Natural killer cell treated with Interleukin-12 subunit alpha and Interleukin-12 subunit beta and Interleukin-15 and Interleukin-18, amount 100 ng/mL, for 72 hours (primary cell): ENCODE results near the gene B9D1. TPM values are rescaled to one million over a fixed set of nuclear protein-coding genes. Genes with fewer than 3 reads are reported as not detected.

Source experiments
- ATAC-seq, 2 donors: fragments of 150-1000 bp; cut with Tn5 transposase in 1 of 2; sonication (Bioruptor Pico), chemical (Tn5 transposase) in 1 of 2; 2 replicates each; pipeline ENCODE4 v1.10.0; 2021
- DNase-seq: peaks from one replicate; pipeline ENCODE4 v3.0.0; 2022; ENCODE audit warnings: low spot score
- H3K27ac Mint-ChIP-seq, 2 donors: 1 replicate in 1 of 2; 2 replicates in 1 of 2; pipeline ENCODE4 v1.8.0; 2022; ENCODE audit warnings: mixed read lengths in 2 of 2, mild to moderate bottlenecking in 1 of 2, moderate library complexity in 1 of 2
- H3K27me3 Mint-ChIP-seq, 2 donors: 1 replicate in 1 of 2; 2 replicates in 1 of 2; pipeline ENCODE4 v1.8.0; 2022; ENCODE audit warnings: mixed read lengths in 2 of 2
- H3K36me3 Mint-ChIP-seq: one replicate; pipeline ENCODE4 v1.8.0; 2022; ENCODE audit warnings: mixed read lengths
- H3K4me1 Mint-ChIP-seq, 2 donors: 1 replicate in 1 of 2; 2 replicates in 1 of 2; pipeline ENCODE4 v1.8.0; 2022; ENCODE audit warnings: low read depth in 2 of 2, mixed read lengths in 2 of 2, mild to moderate bottlenecking in 1 of 2
- H3K4me3 Mint-ChIP-seq: one replicate; pipeline ENCODE4 v1.8.0; 2022; ENCODE audit warnings: mixed read lengths
- H3K9me3 Mint-ChIP-seq: 2 replicates; pipeline ENCODE4 v1.8.0; 2022; ENCODE audit warnings: mixed read lengths
- total RNA-seq, 2 donors: library from RNA; stranded (reverse); gene quantifications; one replicate each; pipeline ENCODE4 v1.2.3, GENCODE V29; 2022

B9D1 gene
- 1 to 10 TPM; 2.2 to 4.9 TPM for total RNA-seq

GRCh38 chr17:19362277-19363113, at the start of gene B9D1:
B9D1 (minus strand) TSS chr17:19362723; CDS start chr17:19362569, 154 bp downstream.
- Mint-ChIP-seq H3K4me1 (peaks cover 13 to 17% of the 10 kb centered on the region in 2 donors), H3K9me3 (no peaks in the 10 kb centered on the region), H3K27me3 (peaks cover 0 to 6% of the 10 kb centered on the region in 2 donors), H3K36me3 (no peaks in the 10 kb centered on the region), H3K27ac (peak within 1 kb of the TSS; percentile 26 to 55), H3K4me3 (peak within 1 kb of the TSS; percentile 82)
- ATAC-seq (peak; percentile 94 to 96), DNase-seq (peak; percentile 90)

GRCh38 chr17:19411631-19412030, 49.1 kb upstream of the B9D1 start:
- Mint-ChIP-seq H3K4me3 (no peak overlapping the region), H3K4me1 (peaks cover 0 to 4% of the 10 kb centered on the region in 2 donors), H3K27ac (no peak overlapping the region), H3K36me3 (no peaks in the 10 kb centered on the region), H3K9me3 (no peaks in the 10 kb centered on the region), H3K27me3 (no peaks in the 10 kb centered on the region)
- ATAC-seq (no peak), DNase-seq (no peak)

GRCh38 chr17:19410875-19411620, 48.5 kb upstream of the B9D1 start, which contains the start of gene RNF112:
RNF112 (plus strand) TSS chr17:19411232; CDS start chr17:19411409, 177 bp downstream.
- no peak for DNase-seq
- peaks cover 0 to 4% of the 10 kb centered on the region in 2 donors for H3K4me1 Mint-ChIP-seq
- H3K4me3 Mint-ChIP-seq, result no peak within 1 kb of the TSS
- no peaks in the 10 kb centered on the region for H3K9me3 Mint-ChIP-seq
- ATAC-seq, result no peak
- H3K27ac Mint-ChIP-seq, result no peak within 1 kb of the TSS
- H3K27me3 Mint-ChIP-seq, result no peaks in the 10 kb centered on the region
- H3K36me3 Mint-ChIP-seq, result no peaks in the 10 kb centered on the region

GRCh38 chr17:19410091-19410490, 47.6 kb upstream of the B9D1 start:
- peaks cover 0 to 4% of the 10 kb centered on the region in 2 donors for H3K4me1 Mint-ChIP-seq
- H3K4me3 Mint-ChIP-seq, result no peak overlapping the region
- no peaks in the 10 kb centered on the region for H3K27me3 Mint-ChIP-seq
- DNase-seq (no peak), ATAC-seq (no peak)
- no peaks in the 10 kb centered on the region for H3K36me3 Mint-ChIP-seq
- no peaks in the 10 kb centered on the region for H3K9me3 Mint-ChIP-seq
- no peak overlapping the region for H3K27ac Mint-ChIP-seq

GRCh38 chr17:19409509-19409908, 47.0 kb upstream of the B9D1 start:
- no peaks in the 10 kb centered on the region for H3K9me3 Mint-ChIP-seq
- no peaks in the 10 kb centered on the region for H3K36me3 Mint-ChIP-seq
- no peak for ATAC-seq
- H3K27me3 Mint-ChIP-seq, result no peaks in the 10 kb centered on the region
- DNase-seq, result no peak
- no peak overlapping the region for H3K4me3 Mint-ChIP-seq
- H3K27ac Mint-ChIP-seq, result no peak overlapping the region
- H3K4me1 Mint-ChIP-seq, result peaks cover 0 to 4% of the 10 kb centered on the region in 2 donors

GRCh38 chr17:19409066-19409465, 46.5 kb upstream of the B9D1 start:
- Mint-ChIP-seq H3K36me3 (no peaks in the 10 kb centered on the region), H3K27ac (no peak overlapping the region), H3K27me3 (no peaks in the 10 kb centered on the region), H3K4me1 (peaks cover 0 to 4% of the 10 kb centered on the region in 2 donors), H3K9me3 (no peaks in the 10 kb centered on the region), H3K4me3 (no peak overlapping the region)
- DNase-seq (no peak), ATAC-seq (no peak)

- Mint-ChIP-seq H3K9me3 (no peaks in the 10 kb centered on the region), H3K36me3 (no peaks in the 10 kb centered on the region), H3K27me3 (peaks cover 0 to 2% of the 10 kb centered on the region in 2 donors), H3K4me3 (no peak overlapping the region), H3K27ac (no peak overlapping the region), H3K4me1 (peaks cover 0 to 4% of the 10 kb centered on the region in 2 donors)
- ATAC-seq, result no peak
- DNase-seq, result no peak
Measured at GRCh38 chr17:19408346-19408710, 45.8 kb upstream of the B9D1 start.

GRCh38 chr17:19407601-19408345, 45.2 kb upstream of the B9D1 start:
- ATAC-seq, result no peak
- peaks cover 0 to 4% of the 10 kb centered on the region in 2 donors for H3K4me1 Mint-ChIP-seq
- DNase-seq, result no peak
- H3K4me3 Mint-ChIP-seq, result no peak overlapping the region
- no peaks in the 10 kb centered on the region for H3K36me3 Mint-ChIP-seq
- H3K9me3 Mint-ChIP-seq, result no peaks in the 10 kb centered on the region
- peaks cover 0 to 2% of the 10 kb centered on the region in 2 donors for H3K27me3 Mint-ChIP-seq
- H3K27ac Mint-ChIP-seq, result no peak overlapping the region

GRCh38 chr17:19405114-19405513, 42.6 kb upstream of the B9D1 start:
- Mint-ChIP-seq H3K9me3 (no peaks in the 10 kb centered on the region), H3K4me3 (no peak overlapping the region), H3K27ac (no peak overlapping the region), H3K4me1 (no peaks in the 10 kb centered on the region), H3K36me3 (no peaks in the 10 kb centered on the region), H3K27me3 (peaks cover 0 to 2% of the 10 kb centered on the region in 2 donors)
- DNase-seq (no peak), ATAC-seq (no peak)

- DNase-seq, result no peak
- Mint-ChIP-seq H3K4me3 (no peak overlapping the region), H3K27me3 (peaks cover 0 to 2% of the 10 kb centered on the region in 2 donors), H3K9me3 (no peaks in the 10 kb centered on the region), H3K36me3 (no peaks in the 10 kb centered on the region), H3K27ac (no peak overlapping the region), H3K4me1 (no peaks in the 10 kb centered on the region)
- ATAC-seq, result no peak
Measured at GRCh38 chr17:19404264-19404663, 41.7 kb upstream of the B9D1 start.

- H3K4me1 Mint-ChIP-seq, result peaks cover 3 to 6% of the 10 kb centered on the region in 2 donors
- ATAC-seq (no peak), DNase-seq (no peak)
- H3K4me3 Mint-ChIP-seq, result no peak overlapping the region
- H3K9me3 Mint-ChIP-seq, result no peaks in the 10 kb centered on the region
- no peak overlapping the region for H3K27ac Mint-ChIP-seq
- H3K27me3 Mint-ChIP-seq, result peaks cover 0 to 2% of the 10 kb centered on the region in 2 donors
- H3K36me3 Mint-ChIP-seq, result no peaks in the 10 kb centered on the region
Measured at GRCh38 chr17:19403021-19403420, 40.5 kb upstream of the B9D1 start.

GRCh38 chr17:19402171-19402570, 39.6 kb upstream of the B9D1 start:
- no peak overlapping the region for H3K4me3 Mint-ChIP-seq
- ATAC-seq, result no peak
- no peak overlapping the region for H3K27ac Mint-ChIP-seq
- no peak for DNase-seq
- H3K36me3 Mint-ChIP-seq, result no peaks in the 10 kb centered on the region
- no peaks in the 10 kb centered on the region for H3K9me3 Mint-ChIP-seq
- H3K27me3 Mint-ChIP-seq, result peaks cover 0 to 2% of the 10 kb centered on the region in 2 donors
- peaks cover 3 to 6% of the 10 kb centered on the region in 2 donors for H3K4me1 Mint-ChIP-seq

- H3K27me3 Mint-ChIP-seq, result peaks cover 0 to 2% of the 10 kb centered on the region in 2 donors
- no peak for ATAC-seq
- no peak overlapping the region for H3K4me3 Mint-ChIP-seq
- no peaks in the 10 kb centered on the region for H3K36me3 Mint-ChIP-seq
- no peaks in the 10 kb centered on the region for H3K9me3 Mint-ChIP-seq
- no peak for DNase-seq
- H3K4me1 Mint-ChIP-seq, result peaks cover 3 to 6% of the 10 kb centered on the region in 2 donors
- H3K27ac Mint-ChIP-seq, result no peak overlapping the region
Measured at GRCh38 chr17:19401321-19402010, 38.9 kb upstream of the B9D1 start.
